ENCODE measurements around the gene BCL11A. TPM values are rescaled to one million over a fixed set of nuclear protein-coding genes. Genes with fewer than 3 reads are reported as not detected.

Gene BCL11A
- total RNA-seq, 1 experiment from 2014 or later = 4.5 TPM

- no peak for DNase-seq (ENCODE audit: low read depth)
Observed at GRCh38 chr2:60527762-60528161, 25.7 kb downstream of the BCL11A start.

GRCh38 chr2:60526623-60527022, 26.8 kb downstream of the BCL11A start:
- DNase-seq (ENCODE audit: low read depth) = no peak

GRCh38 chr2:60525899-60526298, 27.6 kb downstream of the BCL11A start:
- no peak for DNase-seq (ENCODE audit: low read depth)

- no peak for DNase-seq (ENCODE audit: low read depth)
Observed at GRCh38 chr2:60524874-60525273, 28.6 kb downstream of the BCL11A start.

GRCh38 chr2:60523963-60524362, 29.5 kb downstream of the BCL11A start:
- DNase-seq (ENCODE audit: low read depth) = no peak

GRCh38 chr2:60522462-60522861, 31.0 kb downstream of the BCL11A start:
- DNase-seq (ENCODE audit: low read depth) = no peak

- DNase-seq (ENCODE audit: low read depth) = no peak
Observed at GRCh38 chr2:60521626-60522025, 31.8 kb downstream of the BCL11A start.

GRCh38 chr2:60520917-60521539, 32.4 kb downstream of the BCL11A start:
- no peak for DNase-seq (ENCODE audit: low read depth)

GRCh38 chr2:60520151-60520876, 33.1 kb downstream of the BCL11A start:
- no peak for DNase-seq (ENCODE audit: low read depth)

GRCh38 chr2:60519231-60519863, 34.1 kb downstream of the BCL11A start:
- peak; percentile 24 for DNase-seq (ENCODE audit: low read depth)

- DNase-seq (ENCODE audit: low read depth) = no peak
Observed at GRCh38 chr2:60518567-60518966, 34.9 kb downstream of the BCL11A start.

GRCh38 chr2:60517446-60517845, 36.0 kb downstream of the BCL11A start:
- peak; percentile 16 for DNase-seq (ENCODE audit: low read depth)

- no peak for DNase-seq (ENCODE audit: low read depth)
Observed at GRCh38 chr2:60516826-60517225, 36.6 kb downstream of the BCL11A start.

GRCh38 chr2:60516383-60516811, 37.1 kb downstream of the BCL11A start:
- DNase-seq (ENCODE audit: low read depth) = peak; percentile 62

GRCh38 chr2:60515721-60516226, 37.7 kb downstream of the BCL11A start:
- peak; percentile 82 for DNase-seq (ENCODE audit: low read depth)

- DNase-seq (ENCODE audit: low read depth) = no peak
Observed at GRCh38 chr2:60513996-60514395, 39.5 kb downstream of the BCL11A start.

- DNase-seq (ENCODE audit: low read depth) = no peak
Observed at GRCh38 chr2:60513191-60513590, 40.3 kb downstream of the BCL11A start.

GRCh38 chr2:60512641-60513040, 40.8 kb downstream of the BCL11A start:
- DNase-seq (ENCODE audit: low read depth) = no peak

GRCh38 chr2:60512062-60512622, 41.3 kb downstream of the BCL11A start:
- DNase-seq (ENCODE audit: low read depth) = no peak

- DNase-seq (ENCODE audit: low read depth) = no peak
Observed at GRCh38 chr2:60510713-60511112, 42.7 kb downstream of the BCL11A start.

- DNase-seq (ENCODE audit: low read depth) = no peak
Observed at GRCh38 chr2:60509066-60509465, 44.4 kb downstream of the BCL11A start.

GRCh38 chr2:60508339-60508917, 45.0 kb downstream of the BCL11A start:
- DNase-seq (ENCODE audit: low read depth) = no peak
